Islet of Langerhans (tissue), 1 donor: Measurements from ENCODE around the gene ABHD14A.
"Not testable (repeated sequence)": the region's sequence is repeated elsewhere in the genome, so short reads cannot be mapped to it uniquely, and the experiment has no call there.

ENCODE experiments used
- FAIRE-seq: peaks from one replicate; lab custom pipeline; 2011; peaks lifted over from hg19 to GRCh38; lab: Jason Lieb, UNC

ABHD14A gene

DNA sequence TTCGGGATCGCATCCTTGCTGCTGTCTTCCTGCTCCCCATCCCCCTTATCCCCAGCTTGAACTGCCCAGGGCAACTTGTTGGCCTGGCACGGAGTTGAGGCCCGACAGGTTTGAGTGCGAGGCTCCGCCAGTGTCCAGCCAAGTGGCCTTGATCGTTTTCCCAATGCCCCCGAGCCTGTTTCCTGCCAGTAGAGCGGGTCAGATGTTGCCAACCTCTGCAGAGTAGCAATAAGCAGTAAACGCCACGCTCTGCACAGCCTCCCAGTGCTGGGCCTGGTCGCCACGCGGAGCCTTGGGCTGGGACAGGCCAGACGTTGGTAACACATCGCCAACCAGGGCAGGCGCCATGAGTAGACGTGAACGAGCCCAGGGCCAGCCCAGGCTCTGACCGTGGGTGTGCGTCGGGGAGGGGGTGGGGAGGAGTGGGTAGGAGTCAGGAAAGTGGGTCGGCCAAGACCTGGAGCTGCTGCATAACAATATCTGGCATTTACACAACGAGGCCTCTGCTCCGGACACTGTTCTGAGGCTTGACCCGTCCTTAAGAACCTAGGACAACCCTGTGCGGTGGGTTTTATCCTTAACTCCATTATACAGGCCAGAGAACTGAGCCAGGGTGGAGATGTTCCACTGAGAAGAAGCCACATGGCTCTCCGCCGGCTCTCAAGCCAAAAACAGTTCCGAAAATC lies 444 bp upstream of the ABHD14A start:
- FAIRE-seq = no peak

DNA sequence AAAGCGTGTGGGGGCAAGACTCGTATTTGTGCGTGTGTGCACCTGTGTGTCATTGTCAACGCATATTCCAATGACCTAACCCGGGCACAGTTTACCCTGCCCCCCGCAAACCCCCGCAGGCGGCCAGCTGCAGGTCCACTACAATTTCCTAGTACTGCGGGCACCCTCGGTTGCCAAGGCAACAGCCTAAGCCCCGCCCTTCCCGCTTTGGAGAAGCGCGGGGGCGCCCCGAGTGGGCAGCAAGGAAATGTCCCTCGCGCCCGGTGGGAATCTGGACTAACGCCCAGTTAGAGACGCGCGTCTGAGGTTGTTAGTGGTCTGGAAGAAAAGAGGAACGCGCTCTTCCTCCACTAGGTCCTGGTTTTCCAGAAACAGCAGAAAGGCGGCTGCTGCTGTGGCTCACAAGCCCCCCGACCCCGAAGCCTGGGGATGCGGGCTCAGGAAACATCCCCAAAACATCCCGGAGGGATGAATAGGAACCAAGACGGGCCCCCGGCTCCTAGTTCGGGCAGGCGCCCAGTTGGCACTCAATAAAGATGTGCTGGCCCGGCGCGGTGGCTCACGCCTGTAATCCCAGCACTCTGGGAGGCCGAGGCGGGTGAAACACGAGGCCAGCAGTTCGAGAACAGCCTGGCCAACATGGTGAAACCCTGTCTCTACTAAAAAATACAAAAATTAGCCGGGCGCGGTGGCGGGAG lies 1.1 kb downstream of the ABHD14A start:
- no peak for FAIRE-seq

DNA sequence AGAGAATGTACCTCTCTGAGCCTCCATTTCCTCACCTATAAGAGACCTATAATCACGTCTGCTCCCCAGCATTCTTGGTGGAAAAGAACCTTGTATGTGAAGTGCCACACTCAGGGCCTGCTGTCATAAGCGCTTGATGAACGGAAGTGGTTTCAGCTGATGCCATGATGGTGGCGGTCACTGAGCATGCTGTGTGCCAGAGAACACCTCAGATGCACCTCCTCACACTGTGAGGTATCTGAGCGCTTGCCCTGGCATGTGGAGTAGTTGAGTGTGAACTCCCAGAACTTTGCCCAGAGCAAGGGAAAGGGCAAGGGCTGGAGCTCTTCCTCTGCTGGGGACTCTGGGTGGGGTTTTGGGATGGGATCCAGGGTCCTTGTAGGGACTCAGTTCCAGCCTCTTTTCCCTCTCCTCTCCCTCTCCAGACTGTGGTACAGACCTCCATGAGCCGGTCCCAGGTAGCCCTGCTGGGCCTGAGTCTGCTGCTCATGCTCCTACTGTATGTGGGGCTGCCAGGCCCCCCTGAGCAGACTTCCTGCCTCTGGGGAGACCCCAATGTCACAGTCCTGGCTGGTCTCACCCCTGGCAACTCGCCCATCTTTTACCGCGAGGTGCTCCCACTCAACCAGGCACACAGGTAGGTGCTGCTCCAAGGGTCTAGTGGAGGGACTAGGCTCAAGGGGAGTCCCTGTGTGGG lies 2.7 kb downstream of the ABHD14A start:
- FAIRE-seq = no peak

DNA sequence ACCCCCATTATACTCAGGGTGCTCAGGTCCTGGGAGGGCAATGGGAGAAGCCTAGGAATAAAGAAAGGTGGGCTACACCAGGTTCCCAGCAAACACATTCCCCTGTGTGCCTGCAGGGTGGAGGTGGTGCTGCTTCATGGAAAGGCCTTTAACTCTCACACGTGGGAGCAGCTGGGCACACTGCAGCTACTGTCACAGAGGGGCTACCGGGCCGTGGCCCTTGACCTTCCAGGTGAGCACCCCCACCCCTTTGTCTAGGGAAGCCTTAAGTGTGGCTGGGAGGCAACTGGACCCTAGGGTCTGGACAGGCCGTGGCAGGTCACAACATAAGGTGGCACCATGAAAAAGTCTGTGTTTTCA lies 3.3 kb downstream of the ABHD14A start:
- no peak for FAIRE-seq

DNA sequence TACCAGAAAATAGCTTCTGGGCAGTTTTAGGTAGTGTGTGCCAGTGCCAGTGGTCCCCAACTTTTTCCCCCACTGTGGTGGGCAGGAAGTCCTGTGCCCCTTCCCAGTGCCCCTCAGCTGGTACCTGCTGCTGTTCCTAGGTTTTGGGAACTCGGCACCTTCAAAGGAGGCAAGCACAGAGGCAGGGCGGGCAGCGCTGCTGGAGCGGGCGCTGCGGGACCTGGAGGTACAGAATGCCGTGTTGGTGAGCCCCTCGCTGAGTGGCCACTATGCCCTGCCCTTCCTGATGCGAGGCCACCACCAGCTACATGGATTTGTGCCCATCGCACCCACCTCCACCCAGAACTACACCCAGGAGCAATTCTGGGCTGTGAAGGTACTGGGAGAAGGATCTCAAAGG lies 5.4 kb downstream of the ABHD14A start:
- FAIRE-seq = no peak

DNA sequence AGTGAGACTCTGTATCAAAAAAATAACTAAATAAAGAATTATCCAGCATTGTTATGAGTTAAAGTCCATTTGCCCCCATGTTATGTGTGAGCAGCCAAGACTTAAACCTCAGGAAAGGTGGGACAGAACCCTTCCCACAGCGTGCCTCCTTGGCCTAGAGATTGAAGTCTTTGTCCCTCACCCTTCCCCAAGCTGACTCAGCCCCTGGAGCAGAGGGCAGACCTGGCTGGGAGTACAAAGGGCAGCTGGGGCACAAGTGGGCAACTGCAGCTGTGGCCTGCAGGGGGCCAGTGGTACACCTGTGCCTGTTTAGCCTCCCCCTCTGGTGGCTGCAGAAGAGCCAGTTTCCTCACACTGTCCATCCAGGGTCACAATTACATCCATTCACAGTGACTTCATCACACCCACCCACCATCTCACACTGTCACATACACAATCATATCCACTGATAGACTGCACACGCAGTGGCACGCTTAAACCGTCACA lies 7.5 kb downstream of the ABHD14A start:
- FAIRE-seq = no peak

DNA sequence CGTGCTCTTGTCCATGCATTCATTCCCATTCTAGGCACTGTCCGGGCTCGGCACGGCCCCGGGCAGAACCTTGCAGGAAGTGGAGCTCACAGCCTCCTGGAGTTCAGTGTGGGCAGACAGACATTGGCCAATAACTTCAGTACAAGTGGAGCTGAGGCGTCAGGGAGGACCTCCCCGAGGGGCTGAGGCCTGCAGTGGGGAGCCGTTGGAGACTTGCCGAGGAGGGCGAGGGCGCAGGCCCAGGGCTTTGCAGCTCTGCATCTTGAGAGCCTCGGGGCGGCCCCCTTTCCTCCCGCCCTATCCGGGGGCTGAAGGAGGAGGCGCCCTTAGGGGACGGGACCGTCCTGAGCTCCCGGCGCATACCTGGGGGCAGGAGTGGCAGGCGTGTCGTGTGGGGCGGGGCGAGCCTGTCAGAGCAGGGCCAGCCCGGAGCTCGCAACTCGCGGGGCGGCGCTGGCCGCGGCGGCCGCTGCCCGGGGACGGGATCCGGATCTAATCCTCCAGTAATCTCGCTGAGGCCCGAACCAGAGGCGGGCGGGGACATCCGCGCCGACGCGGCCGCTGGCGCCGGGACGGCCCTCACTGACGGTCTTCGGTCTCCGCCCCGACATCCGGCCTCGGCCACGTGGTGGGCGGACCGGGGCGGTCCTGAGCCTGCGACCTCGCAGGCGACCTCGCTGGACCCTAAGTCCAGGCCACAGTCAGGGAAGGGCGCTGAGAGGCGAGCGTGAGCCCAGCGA lies 8.1 kb downstream of the ABHD14A start, which contains the start of gene ACY1:
ACY1 (plus strand) TSS at position 698 of the 740 bp plus-strand sequence. CDS start 530 bp downstream, outside the sequence.
- FAIRE-seq = no peak

DNA sequence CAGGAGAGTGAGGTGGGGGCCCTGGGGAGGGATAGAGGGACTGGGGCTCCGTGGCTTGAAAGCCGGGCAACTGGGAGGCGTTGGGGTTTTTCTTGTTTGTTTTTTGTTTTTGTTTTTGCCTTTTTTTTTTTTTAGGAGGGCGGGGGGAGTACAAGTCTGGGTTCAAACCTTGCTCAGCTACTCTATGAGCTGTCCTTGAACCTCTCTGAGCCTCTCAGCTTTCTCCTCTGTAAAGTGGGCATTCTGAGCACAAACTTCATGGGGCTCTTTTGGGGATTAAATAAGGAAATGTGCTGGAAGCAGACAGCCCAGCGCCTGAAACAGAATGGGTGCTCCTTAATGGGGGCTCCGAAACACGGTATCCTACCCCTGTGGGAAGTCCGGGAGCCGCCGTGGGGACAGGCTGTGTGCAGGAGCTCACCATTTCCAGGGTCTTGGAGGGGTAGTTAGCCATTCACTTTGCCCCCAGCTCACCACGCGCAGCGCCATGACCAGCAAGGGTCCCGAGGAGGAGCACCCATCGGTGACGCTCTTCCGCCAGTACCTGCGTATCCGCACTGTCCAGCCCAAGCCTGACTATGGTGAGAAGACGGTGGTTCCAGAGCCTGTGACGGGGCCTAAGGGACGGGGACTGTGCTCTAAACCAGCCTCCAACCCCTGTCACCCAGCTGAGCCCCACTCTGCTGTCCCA lies 8.9 kb downstream of the ABHD14A start:
- no peak for FAIRE-seq

DNA sequence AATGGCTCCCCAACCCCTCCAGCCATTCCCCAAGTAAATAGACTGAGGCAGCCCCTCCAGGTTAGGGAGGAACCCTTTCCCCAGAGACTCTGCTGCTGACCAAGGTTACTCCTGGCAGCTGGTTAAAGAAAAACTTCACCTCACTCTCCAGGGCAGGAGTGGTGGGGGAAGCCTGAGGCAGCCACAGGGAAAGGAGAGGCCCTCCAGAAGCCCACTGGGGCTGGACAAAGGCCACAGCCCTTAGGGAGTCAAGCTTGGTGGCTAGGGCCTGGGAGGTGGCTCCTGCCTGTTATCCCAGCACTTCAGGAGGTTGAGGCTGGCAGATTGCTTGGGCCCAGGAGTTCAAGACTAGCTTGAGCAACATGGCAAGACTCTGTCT lies 9.4 kb downstream of the ABHD14A start:
- FAIRE-seq = no peak

DNA sequence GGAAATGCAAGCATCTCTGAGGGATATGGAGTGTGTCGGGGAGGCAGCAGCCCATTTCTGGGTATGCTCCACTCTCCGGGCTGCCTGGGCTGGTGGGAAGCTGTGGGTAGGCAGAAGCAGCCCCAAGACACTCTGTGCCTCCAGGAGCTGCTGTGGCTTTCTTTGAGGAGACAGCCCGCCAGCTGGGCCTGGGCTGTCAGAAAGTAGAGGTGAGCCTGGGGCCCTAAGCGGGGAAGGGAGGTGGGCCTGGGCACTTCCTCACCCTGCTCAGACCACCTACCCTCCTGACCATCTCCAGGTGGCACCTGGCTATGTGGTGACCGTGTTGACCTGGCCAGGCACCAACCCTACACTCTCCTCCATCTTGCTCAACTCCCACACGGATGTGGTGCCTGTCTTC lies 10.2 kb downstream of the ABHD14A start:
- FAIRE-seq = no peak

DNA sequence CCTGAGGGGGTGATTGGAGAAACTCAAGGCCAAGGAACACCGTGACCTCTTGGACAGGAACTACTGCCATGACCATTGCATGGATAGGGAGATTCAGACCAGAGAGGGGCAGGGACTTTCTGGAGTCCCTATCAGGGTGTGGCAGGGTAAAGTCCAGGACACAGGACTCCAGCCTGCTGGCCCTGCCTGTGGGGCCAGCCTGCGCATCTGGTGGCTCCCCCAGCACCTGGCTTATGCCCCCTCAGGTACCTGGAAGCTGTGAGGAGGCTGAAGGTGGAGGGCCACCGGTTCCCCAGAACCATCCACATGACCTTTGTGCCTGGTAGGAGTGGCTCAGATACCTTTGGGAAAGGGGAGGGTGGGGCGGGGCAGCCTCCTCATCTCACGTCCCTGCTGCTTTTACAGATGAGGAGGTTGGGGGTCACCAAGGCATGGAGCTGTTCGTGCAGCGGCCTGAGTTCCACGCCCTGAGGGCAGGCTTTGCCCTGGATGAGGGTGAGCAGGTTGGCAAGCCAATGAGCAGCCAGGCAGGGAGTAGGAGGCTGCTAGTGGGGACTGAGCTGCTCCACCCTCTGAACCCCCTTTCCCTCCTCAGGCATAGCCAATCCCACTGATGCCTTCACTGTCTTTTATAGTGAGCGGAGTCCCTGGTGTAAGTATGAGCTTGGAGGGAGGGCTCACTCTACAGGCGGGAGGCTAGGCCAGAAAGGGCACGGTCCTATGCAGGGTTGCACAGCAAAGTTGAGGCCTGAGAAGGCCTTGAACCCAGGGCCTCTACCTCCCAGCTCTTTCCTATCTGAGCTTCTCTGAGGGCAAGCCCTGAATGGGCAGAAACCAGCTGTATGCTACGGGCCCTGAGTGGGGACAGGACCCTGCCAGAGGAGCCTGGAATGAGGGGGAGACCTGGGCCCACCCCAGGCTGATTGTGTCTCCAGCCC lies 11.4 kb downstream of the ABHD14A start:
- no peak for FAIRE-seq

DNA sequence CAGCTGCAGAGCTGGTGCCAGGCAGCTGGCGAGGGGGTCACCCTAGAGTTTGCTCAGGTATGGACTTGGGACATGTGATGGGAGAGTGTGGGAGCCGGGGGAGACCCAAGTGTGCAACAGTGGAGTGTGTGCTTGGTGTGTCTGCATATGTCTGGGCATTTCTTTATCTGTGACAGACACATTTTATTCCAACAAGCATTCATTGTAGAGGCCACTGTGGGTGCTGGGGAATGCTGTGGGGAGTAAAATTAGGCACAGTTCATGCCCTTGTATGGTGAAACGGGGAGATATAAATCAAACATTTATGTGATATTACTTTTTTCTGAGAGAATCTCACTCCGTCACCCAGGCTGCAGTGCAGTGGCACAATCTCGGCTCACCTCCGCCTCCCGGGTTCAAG lies 12.7 kb downstream of the ABHD14A start:
- FAIRE-seq = no peak

DNA sequence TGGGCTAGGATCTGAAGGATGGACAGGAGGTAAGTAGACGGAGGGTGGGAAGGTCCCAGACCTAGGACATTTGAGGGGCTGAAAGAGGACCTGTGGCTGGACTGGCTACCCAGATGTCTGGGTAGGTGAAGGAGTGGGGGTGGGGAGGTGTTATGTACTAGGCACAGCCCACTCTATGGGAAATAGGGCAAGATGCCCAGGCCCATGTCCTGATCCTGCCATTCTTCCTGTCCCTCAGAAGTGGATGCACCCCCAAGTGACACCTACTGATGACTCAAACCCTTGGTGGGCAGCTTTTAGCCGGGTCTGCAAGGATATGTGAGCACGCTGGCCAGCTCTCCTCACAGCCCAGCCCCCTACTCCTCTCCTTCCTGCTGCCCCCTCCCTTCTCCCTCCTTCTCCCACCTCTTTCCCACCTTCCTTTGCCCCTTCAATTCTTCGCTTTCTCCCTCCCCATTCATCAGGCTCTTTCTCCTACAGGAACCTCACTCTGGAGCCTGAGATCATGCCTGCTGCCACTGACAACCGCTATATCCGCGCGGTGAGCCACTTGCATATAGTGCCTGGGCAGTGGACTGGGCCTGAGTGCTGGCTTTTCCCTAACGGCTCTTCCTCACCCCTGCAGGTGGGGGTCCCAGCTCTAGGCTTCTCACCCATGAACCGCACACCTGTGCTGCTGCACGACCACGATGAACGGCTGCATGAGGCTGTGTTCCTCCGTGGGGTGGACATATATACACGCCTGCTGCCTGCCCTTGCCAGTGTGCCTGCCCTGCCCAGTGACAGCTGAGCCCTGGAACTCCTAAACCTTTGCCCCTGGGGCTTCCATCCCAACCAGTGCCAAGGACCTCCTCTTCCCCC lies 13.7 kb downstream of the ABHD14A start:
- FAIRE-seq = no peak

DNA sequence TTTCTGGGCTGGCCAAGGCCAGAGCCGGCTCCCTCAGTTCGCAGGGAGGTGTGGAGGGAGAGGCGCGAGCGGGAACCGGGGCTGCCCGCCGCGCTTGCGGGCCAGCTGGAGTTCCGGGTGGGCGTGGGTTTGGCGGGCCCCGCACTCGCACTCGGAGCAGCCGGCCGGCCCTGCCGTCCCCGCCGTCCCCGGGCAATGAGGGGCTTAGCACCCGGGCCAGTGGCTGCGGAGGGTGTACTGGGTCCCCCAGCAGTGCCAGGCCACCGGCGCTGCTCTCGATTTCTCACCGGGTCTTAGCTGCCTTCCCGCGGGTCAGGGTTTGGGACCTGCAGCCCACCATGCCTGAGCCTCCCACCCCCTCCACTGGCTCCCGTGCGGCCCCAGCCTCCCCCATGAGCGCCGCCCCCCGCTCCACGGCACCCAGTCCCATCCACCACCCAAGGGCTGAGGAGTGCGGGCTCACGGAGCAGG lies 15.7 kb downstream of the ABHD14A start:
- not testable (repeated sequence) for FAIRE-seq

DNA sequence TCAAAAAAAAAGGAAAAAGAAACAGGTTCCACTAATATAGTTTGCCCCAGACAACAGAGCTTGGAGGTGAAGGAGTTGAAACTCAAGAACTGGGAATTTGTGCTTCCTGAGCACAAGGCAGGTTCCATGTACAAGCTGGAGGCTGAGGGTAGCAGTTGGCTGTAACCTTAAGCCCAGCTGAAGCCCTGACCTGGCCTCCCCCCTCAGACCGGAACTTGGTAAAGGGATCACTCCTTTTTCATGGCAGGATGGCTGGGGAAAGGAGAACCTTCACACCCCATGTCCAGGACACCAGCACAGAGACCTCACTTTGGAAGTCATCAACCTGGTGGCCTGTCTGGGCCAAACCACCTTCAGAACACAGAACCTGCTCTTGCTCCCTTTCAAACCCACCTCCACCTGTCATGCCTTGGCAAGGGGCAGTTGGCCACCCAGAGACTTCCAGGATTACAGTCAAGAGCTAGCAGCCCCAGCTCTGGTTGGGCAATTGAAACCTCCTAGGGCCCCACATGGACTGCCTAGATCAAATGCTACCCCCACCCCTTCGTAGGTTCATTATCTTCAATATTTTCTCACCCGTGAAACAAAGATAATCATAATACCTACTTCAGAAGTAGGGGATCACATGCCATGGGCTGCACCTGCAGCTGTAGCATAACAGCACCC lies 17.3 kb downstream of the ABHD14A start:
- FAIRE-seq = no peak

DNA sequence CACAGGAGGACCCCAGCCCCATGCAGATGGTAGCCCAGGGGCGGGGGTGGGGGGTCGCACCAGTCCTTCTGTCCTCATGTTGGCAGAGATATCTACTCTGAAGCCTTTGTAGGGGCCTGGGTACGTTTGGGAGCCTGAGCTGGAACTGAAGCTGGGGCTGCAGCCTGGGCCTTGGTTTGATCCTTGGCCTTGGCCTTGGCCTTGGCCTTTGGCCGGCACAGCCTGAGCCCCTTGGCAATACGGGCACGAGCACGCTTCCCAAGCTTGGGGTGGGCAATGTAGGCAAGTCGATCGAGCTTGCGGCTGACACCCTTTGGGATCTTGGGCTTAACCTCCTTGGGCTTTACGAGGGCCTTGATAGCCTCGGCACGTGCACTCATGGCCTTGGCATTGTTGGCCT lies 18.8 kb downstream of the ABHD14A start:
- not testable (repeated sequence) for FAIRE-seq

DNA sequence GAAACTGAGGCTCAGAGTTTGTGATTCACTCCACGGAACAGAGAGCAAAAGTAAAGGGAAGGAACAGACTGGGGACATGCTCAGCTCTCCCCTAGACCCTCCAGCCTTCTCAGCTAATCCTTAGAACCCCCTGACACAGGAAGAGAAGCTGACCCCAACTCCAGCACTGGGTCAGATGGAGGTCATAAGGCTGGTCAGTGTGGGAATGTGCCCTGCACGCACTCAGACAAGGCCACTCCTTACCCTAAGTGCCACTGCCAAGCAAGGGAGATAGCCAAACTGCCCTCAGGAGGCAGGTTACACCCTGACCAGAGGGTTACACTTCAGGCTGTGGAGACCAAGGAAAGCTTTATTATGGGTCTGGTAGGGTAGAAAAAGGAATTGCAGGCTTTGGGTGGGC lies 19.7 kb downstream of the ABHD14A start:
- FAIRE-seq = no peak

DNA sequence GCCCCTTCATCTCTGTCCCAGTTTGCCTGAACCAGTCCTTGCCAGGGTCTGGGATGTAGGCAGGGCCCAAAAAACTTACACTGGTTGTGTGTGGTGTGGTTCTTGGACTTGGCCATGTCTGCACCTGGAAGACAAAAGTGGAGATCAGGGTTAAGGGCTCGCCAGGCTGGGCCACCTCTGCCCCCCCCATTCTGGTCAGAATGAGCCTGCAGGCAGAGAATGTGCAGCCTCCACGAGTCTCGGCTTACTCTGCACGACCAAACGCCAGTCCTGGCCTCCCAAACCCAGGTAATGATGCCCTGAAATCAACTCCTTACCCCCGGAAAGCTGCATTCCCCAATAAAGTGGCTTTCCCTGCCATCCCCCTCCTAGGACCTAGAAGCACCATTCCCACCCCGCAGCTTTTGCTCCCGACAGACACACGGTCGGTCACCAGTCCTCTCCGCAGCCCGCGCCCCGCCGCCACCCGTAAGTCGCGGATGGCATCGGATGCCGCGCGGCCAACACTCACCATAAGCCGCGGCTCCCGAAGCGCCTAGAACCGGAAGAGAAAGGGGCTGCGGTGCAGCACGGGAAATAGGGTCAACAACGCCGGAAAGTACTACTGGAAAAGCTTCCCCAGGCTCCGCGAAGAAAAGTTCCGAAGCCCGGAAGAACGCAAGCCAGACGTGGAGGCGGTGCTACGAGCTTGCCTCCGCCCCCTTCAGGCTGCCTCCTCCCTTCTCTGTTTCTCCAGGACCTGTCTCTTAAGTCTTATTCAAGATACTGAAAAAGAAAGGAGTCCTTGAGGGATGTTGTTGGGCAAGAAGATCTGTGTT lies 20.7 kb downstream of the ABHD14A start, which contains the start of gene RPL29:
RPL29 (minus strand) TSS at position 550 of the 818 bp plus-strand sequence; CDS start at position 116, 434 bp downstream.
- no peak for FAIRE-seq
